ENCODE data around the gene ADAMTSL2. TPM values are rescaled to one million over a fixed set of nuclear protein-coding genes. Genes with fewer than 3 reads are reported as not detected.

Gene ADAMTSL2
- total RNA-seq, 2 experiments from 2014 or later = 0.11 to 0.25 TPM

- CTCF ChIA-PET = interaction anchor here (0.8 to 1.3 kb wide), 3 partner anchors 9 to 90 kb away, joined by 3 read pairs; no protein-coding TSS in a partner anchor
- H3K27ac Mint-ChIP-seq = no peak overlapping the region
- no peak for ATAC-seq
- H3K4me3 Mint-ChIP-seq = no peak overlapping the region
- intact Hi-C loops (cut with micrococcal nuclease) = no loop called here
- no peak for TF ChIP-seq CTCF (IDR thresholded peaks at IDR 0.05)
- no peaks in the 10 kb centered on the region for H3K9me3 Mint-ChIP-seq
- H3K27me3 Mint-ChIP-seq = no peaks in the 10 kb centered on the region
- no peaks in the 10 kb centered on the region for H3K36me3 Mint-ChIP-seq (ENCODE audit: low read depth)
- POLR2A ChIA-PET = interaction anchor here (0.9 kb wide), 1 partner anchor 243 kb away, joined by 3 read pairs; no protein-coding TSS in a partner anchor
- H3K4me1 Mint-ChIP-seq (ENCODE audit: low read depth) = no peaks in the 10 kb centered on the region
- DNase-seq = no peak
Measured at GRCh38 chr9:133495327-133496293, 38.9 kb upstream of the ADAMTSL2 start.

DNA sequence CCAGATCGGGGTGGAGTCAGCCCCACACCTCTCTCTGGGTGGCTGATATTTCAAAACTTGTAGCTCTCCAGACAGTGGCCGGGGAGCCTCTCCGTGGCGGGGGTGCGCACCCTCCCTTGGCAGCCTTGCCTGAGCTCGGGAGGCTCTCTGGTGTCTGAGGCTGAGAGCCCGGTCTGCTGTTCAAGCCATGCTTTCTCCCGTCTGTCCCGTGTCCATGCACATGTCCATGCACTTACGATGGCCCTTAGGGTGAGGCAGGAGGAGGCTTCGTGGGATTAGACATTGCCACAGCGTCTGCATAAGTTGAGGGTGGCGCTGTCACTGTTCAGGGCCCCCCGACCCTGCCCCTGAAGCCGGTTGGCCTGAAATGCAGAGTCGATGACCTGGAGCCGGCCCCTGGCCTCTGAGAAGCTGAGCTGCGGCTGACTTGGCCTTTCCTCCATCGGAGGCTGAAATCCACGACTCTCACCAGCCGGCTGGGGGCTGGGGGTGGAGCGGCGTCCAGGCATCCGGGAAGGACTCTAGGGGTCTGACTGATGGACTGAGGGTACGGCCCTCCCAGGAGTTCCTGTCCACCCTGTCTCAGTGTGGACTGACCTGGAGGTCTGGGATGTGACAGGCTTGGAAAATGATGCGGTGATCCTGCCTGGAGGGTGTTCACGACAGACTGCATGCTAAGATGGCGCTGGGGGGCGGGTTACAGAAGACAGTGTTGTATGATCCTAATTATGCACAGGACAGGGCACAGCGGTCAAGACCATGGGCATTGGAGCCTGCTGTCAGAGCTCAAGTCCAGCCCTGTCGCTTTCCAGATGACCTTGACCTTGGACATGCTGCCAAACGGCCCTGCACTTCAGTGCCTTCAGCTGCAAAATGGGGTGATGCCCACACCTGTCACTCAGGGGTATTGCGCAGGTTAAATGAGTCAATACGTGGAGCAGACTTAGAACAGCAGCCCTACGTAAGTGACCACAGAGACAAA is 37.4 kb upstream of the ADAMTSL2 start:
- Mint-ChIP-seq H3K27ac (no peak overlapping the region), H3K27me3 (no peaks in the 10 kb centered on the region), H3K9me3 (peaks cover 6% of the 10 kb centered on the region), H3K36me3 (ENCODE audit: low read depth) (no peaks in the 10 kb centered on the region), H3K4me1 (ENCODE audit: low read depth) (no peaks in the 10 kb centered on the region), H3K4me3 (no peak overlapping the region)
- TF ChIP-seq CTCF (IDR thresholded peaks at IDR 0.05) = no peak
- DNase-seq (no peak), ATAC-seq (no peak)
- POLR2A ChIA-PET = interaction anchor here (0.9 kb wide), 1 partner anchor 241 kb away, joined by 3 read pairs; no protein-coding TSS in a partner anchor
- CTCF ChIA-PET = interaction anchor here (1.3 kb wide), 1 partner anchor 12 kb away, joined by 3 read pairs; no protein-coding TSS in a partner anchor
- intact Hi-C loops (cut with micrococcal nuclease) = no loop called here

DNA sequence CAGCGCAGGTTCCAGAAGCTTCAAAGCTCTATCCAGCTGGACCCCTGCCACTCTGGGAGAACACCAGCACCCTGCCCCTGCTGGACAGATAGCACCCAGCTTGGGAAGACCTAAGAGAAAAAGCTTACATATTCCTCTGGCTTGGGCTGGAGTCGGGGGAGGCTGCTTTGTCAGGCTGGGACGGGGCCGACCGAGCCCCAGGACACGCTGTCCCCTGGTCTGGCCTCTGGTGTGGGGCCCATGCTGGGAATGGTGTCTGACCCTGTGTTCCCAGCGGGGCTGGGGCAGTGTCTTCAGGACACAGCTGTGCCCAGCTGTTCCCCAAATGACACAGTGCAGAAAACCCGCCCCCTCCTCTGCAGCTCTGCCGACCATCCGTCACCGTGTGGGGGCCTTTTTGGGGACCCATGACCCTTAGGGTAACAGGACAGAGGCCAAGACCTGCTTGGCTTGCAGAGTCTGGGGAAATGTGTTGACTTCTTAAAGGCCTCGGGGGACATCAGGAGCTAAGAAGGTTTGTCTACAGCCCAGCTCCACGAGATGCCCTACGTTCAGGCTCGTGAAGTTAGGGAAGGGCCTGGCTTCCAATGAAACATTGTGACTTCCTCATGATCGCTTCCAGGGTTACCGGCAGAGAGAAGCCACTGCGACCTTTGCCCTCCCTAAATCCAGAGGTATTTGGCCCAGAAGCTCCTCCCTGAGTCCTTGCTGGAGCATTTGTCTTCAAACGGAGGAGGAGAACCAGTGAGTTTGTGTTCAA is 35.2 kb upstream of the ADAMTSL2 start:
- no peaks in the 10 kb centered on the region for H3K27me3 Mint-ChIP-seq
- no peak overlapping the region for H3K4me3 Mint-ChIP-seq
- H3K9me3 Mint-ChIP-seq = peaks cover 12% of the 10 kb centered on the region
- ChIA-PET POLR2A (no interaction called here), CTCF (no interaction called here)
- H3K4me1 Mint-ChIP-seq (ENCODE audit: low read depth) = no peaks in the 10 kb centered on the region
- no peak for TF ChIP-seq CTCF (IDR thresholded peaks at IDR 0.05)
- H3K36me3 Mint-ChIP-seq (ENCODE audit: low read depth) = no peaks in the 10 kb centered on the region
- ATAC-seq (no peak), DNase-seq (no peak)
- intact Hi-C loops (cut with micrococcal nuclease) = no loop called here
- no peak overlapping the region for H3K27ac Mint-ChIP-seq

- no peak for TF ChIP-seq CTCF (IDR thresholded peaks at IDR 0.05)
- intact Hi-C loops (cut with micrococcal nuclease) = no loop called here
- ChIA-PET CTCF (no interaction called here), POLR2A (no interaction called here)
- peaks cover 12% of the 10 kb centered on the region for H3K9me3 Mint-ChIP-seq
- no peaks in the 10 kb centered on the region for H3K36me3 Mint-ChIP-seq (ENCODE audit: low read depth)
- DNase-seq = no peak
- H3K4me3 Mint-ChIP-seq = no peak overlapping the region
- H3K4me1 Mint-ChIP-seq (ENCODE audit: low read depth) = no peaks in the 10 kb centered on the region
- no peaks in the 10 kb centered on the region for H3K27me3 Mint-ChIP-seq
- H3K27ac Mint-ChIP-seq = no peak overlapping the region
- ATAC-seq = no peak
Measured at GRCh38 chr9:133499892-133500270, 34.6 kb upstream of the ADAMTSL2 start.

Measured in activated CD8-positive, alpha-beta T cell treated with anti-CD3 and anti-CD28 coated beads for 36 hours (primary cell).